ENCODE data around the gene KCNIP4. TPM values are rescaled to one million over a fixed set of nuclear protein-coding genes. Genes with fewer than 3 reads are reported as not detected.

The KCNIP4 gene
- total and polyA plus RNA-seq, 2 experiments from 2014 or later = 0.14 to 0.63 TPM

- no peak overlapping the region for H3K27ac ChIP-seq (ENCODE audit: low read depth)
- H3K27me3 ChIP-seq (ENCODE audit: insufficient read depth) = no peaks in the 10 kb centered on the region
- ATAC-seq (no peak), DNase-seq (ENCODE audit: low spot score) (no peak)
- no peak overlapping the region for H3K4me2 ChIP-seq
- H3K4me3 ChIP-seq = no peak overlapping the region
- H3K4me1 Mint-ChIP-seq = no peaks in the 10 kb centered on the region
- no peaks in the 10 kb centered on the region for H3K36me3 Mint-ChIP-seq (ENCODE audit: low read depth)
- no peak for TF ChIP-seq ZNF462 (CRISPR knock-in tag; IDR thresholded peaks at IDR 0.05)
- TF ChIP-seq NANOG (IDR thresholded peaks at IDR 0.05; ENCODE audit: borderline replicate concordance) = no peak
- no peak for TF ChIP-seq CREB1 (CRISPR knock-in tag; IDR thresholded peaks at IDR 0.05; ENCODE audit: low read depth)
- no peak for TF ChIP-seq ZNF114 (CRISPR knock-in tag; IDR thresholded peaks at IDR 0.05)
- TF ChIP-seq ZNF331 (CRISPR knock-in tag; IDR thresholded peaks at IDR 0.05; ENCODE audit: low read depth) = no peak
- TF ChIP-seq STAT1 (IDR thresholded peaks at IDR 0.05; ENCODE audit: unreplicated experiment) = no peak
- no peak for TF ChIP-seq ETS1 (IDR thresholded peaks at IDR 0.05)
- TF ChIP-seq POLR2AphosphoS5 (IDR thresholded peaks at IDR 0.05; ENCODE audit: low read depth) = no peak
- no peak for TF ChIP-seq CTCF (conservative IDR thresholded peaks at IDR 0.05; ENCODE audit: low read depth in 2 of 2)
- TF ChIP-seq REST (IDR thresholded peaks at IDR 0.05; ENCODE audit: unreplicated experiment) = no peak
- no peak for TF ChIP-seq JUNB (IDR thresholded peaks at IDR 0.05; ENCODE audit: unreplicated experiment)
- no peak for TF ChIP-seq EZH2 (IDR thresholded peaks at IDR 0.05; ENCODE audit: low read depth, unreplicated experiment)
- no peak for TF ChIP-seq EZH2phosphoT487 (IDR thresholded peaks at IDR 0.05; ENCODE audit: unreplicated experiment)
- no peaks in the 10 kb centered on the region for H3F3A ChIP-seq (replicated peaks; ENCODE audit: low read depth)
- no peaks in the 10 kb centered on the region for H3K36me3 ChIP-seq (ENCODE audit: insufficient read depth)
- no peaks in the 10 kb centered on the region for H3K4me1 ChIP-seq (ENCODE audit: insufficient read depth)
- 0 out of 2 replicates have a peak, but pooled peaks cover 3% of the 10 kb centered on the region for H3K9me2 ChIP-seq (ENCODE audit: insufficient read depth)
- H2AFZ ChIP-seq = no peak overlapping the region
- H4K20me1 ChIP-seq (replicated peaks; ENCODE audit: insufficient read depth) = no peaks in the 10 kb centered on the region
- no peaks in the 10 kb centered on the region for H3K79me2 ChIP-seq (replicated peaks; ENCODE audit: insufficient read depth)
- no peak overlapping the region for H3K27ac Mint-ChIP-seq
- no peaks in the 10 kb centered on the region for H3K27me3 Mint-ChIP-seq (ENCODE audit: insufficient read depth, low read depth, poor library complexity)
- H3K4me3 Mint-ChIP-seq = no peak overlapping the region
- peaks cover 3% of the 10 kb centered on the region; the same call in 1 of the 3 replicates for H3K9me3 Mint-ChIP-seq
Measured at GRCh38 chr4:21645776-21646175, 302.8 kb downstream of the KCNIP4 start.
